GM19043 (cell line): ENCODE data around the gene CCM2.
A peak's percentile ranks its signal among the peaks of the same experiment; 100 is the strongest.
"Not testable (repeated sequence)": the region's sequence is repeated elsewhere in the genome, so short reads cannot be mapped to it uniquely, and the experiment has no call there.

Experiments
- ATAC-seq: cut with Tn5 transposase; IDR thresholded peaks from one replicate; pipeline ENCODE4 v1.9.1; 2021; ENCODE audit warnings: low read depth; ENCODE audit not compliant: unreplicated experiment

Gene CCM2

DNA sequence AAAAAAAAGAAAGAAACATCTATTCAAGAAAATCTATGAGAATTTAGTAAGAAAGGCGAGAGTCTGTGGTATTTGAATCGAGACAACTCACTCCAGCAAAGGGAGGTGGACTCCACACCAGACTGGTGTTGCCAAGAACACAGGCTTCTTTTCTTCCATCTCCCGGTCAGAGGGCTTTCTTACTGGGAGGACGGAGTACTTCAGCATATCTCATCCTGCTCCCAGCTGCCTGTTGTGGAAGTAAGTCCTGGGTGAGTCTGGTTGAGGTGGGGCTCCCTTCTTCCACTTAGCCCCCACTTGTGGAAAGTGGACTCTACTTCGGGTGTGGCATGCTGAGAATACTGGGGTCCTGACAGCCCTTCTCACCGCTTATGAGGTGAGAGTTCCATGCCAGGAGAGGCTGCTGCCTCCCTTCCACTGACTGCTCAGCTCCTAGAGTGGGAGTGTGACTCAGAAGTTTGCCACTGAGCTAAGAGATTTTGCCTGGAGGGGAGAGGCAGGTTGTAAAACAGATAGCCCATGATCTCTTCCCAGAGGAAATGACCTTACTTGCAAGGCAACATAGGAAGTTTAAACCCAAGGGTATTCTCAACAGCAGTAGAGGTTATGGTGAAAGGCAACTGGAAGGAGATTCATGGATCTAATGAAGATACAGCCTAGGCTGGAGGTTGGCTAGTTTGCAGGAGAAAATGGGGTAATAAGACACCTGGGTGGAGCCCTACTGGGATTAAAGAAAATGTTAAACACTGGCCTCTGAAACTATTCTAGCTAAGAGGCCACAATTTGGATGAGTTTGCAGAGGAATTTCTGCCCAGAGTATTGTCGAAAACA, 92.3 kb downstream of the CCM2 start:
- no peak for ATAC-seq

DNA sequence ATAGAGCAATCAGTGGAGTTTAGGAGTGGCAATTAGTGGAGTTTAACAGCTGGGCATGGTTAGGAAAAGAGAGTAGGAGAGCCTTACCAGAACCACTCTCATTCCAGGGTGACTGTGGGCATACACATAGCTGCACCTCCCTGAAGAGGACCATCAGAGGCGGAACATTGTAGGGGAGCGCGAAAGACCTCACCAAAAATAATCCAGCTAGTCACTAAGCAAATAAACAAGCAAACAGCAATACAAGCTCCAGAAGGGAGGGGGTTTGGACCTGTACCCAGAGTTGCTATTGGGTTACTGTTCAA, 92.9 kb downstream of the CCM2 start:
- ATAC-seq: no peak

DNA sequence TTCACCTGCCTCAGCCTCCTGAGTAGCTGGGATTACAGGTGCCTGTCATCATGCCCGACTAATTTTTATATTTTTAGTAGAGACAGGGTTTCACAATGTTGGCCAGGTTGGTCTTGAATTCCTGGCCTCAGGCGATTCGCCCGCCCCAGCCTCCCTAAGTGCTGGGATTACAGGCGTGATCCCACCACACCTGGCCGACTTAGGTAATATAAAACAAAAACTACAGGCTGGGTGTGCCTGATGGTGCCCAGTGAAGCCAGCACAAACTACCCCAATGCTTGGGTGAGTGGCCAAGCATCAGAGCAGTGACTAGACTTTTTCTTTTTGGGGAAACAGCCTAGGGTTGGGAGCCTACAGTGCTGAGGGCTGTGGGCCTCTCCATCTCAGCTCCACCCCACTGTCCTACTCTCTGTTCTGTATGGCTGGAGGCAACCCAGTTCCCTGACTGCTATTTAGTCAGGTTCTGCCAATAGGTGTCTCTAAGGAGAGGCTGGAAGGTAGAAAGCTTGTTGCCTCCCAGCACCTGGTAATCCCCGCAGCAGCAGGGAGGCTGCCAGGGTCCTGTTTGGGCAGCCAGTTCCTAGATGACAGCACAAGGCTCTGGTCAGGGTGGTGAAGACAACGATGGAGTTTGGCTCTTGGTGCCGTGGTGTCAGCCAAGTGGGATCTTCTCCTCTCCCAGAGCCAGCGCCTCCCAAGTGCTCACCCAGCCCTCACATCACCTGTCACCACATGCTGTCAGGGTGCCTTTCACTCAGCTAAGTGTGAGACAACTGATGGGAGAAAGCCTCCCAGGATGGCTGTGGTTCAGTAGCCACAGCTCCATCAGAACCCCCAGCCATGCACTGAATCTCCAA, 99.2 kb downstream of the CCM2 start:
- no peak for ATAC-seq

DNA sequence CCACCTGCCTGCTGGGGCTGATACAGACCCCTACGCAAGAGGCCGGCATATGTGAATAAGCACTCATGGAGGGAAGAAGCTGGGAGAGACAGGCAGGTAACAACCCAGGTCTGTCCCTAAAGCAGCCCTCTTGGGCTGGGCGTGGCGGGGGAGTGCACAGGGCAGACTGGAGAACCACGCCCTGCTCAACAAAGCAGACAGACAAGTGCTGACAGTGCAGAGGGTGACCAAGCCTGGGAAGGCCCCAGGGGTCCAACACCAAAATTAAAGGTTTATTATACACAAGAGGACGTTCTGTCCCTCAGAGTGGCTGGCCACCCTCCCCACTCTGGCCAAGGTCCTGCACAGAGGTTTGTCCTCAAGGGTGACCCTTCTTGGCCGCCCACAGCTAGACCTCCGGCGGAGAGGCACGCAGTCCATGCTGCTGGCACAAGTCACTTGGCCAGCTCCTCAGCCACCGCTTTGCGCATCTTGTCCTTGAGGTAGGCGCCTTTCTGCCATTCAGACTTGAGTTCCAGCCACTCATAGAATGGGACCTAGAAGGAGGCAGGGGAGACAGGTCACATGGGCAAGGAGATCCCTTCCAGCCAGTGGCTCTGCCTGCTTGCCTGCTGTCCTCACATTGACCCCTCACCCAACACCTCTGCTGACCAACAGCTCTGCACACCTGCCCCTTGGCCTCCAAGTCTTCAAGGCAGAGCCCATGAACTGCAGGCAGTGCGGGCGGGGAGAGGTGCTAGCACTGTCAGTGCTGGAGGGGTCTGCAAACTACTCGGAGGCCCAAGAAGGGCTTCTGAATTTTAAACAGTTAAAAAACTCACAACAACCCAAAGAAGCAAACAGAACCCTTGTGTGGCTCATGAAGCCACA, 100.1 kb downstream of the CCM2 start:
- no peak for ATAC-seq

DNA sequence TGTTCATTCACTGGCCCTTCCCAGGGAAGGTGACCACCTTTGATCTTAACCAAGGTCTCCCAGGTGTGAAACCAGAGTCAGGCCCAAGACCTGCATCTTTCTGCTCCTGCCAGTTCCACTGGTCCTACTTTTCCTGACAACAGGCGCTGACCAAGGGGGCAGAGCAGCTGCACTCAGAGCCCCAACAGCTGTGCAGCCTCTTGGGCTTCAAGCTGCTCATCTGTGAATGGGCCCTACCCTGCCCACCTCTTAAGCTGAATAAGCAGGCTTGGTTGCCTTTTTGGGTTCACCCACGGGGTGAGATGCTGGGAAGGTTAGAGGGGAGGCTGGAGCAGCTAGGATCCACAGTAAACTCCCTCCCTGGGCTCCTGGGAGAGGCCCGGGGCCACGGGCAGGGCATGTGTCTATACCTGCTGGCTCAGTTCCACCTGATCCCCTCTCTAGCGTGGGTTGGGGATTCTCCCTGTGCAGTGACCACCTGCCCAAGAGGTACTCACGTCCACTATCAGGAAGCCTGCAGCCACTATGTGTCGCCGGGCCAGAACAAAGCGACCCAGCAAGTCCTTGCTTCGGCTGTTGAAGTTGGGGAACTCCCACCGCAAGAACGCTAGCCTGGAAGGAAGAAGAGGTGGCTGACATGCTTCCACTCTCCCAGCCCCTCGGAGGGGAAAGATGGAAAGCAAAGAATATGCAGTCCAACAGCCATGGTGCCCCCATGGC, 100.9 kb downstream of the CCM2 start:
- no peak for ATAC-seq

DNA sequence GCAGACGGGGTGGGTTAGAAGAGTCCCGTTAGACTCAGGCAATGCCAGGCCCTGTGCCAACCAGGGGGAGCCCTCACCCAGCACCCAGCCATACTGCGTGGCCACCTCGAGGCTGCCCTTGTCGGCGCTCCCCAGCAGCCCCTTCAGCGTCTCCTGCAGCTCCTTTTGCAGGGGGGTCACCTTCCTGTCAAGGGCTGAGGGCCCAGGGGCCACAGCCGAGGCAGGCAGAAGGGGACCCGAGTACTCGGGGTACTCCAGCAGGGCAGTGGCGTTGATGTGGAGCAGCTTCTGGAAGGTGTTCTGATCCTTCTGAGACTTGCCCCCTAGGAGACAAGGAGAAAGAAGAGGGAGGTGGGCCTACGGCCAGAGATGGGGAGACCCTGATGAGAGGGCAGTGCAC, 101.7 kb downstream of the CCM2 start:
- no peak for ATAC-seq

DNA sequence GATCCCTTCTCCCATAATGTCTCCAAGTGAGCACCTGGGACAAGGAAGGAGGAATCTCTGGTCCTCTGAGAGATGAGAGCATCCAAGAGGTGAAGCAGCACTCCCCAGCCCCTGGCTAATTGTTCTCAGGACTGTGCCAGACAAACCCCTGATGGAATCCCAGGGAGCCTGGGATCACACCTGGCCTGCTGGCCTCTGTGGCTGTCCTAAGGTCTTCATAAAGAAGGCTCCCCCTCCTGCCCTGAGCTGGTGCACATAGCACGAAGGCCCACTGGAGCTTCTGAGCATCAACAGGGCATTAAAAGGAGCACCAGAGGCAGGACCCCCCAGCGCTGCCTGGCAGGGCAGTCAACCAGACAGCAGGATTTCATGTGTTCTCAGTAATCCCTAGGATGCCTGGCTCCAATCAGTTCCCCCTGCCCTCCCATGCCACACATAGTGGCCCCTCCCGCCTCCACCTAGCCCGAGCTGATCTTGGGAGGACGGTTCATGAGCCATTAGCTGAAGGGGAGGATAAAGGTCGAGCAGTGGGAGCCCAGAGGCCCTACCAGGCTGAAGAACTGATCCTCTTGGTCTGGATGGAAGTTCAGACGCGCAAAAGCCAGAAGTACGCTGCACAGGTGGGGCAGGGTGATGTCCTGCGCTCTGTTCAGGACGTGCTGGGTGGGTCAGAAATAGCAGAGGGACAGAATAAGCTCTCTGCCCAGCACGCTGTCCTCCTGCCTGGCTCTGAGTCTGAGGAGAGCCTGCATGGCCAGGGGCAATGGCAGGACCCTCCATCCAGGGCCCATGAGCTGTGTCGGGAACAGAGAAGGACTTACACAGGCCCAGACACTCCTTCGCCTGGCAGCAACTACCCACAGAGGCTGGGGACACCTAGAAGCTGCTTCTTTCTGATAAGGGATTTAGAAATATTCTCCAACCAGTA, 103.0 kb downstream of the CCM2 start:
- ATAC-seq: no peak

DNA sequence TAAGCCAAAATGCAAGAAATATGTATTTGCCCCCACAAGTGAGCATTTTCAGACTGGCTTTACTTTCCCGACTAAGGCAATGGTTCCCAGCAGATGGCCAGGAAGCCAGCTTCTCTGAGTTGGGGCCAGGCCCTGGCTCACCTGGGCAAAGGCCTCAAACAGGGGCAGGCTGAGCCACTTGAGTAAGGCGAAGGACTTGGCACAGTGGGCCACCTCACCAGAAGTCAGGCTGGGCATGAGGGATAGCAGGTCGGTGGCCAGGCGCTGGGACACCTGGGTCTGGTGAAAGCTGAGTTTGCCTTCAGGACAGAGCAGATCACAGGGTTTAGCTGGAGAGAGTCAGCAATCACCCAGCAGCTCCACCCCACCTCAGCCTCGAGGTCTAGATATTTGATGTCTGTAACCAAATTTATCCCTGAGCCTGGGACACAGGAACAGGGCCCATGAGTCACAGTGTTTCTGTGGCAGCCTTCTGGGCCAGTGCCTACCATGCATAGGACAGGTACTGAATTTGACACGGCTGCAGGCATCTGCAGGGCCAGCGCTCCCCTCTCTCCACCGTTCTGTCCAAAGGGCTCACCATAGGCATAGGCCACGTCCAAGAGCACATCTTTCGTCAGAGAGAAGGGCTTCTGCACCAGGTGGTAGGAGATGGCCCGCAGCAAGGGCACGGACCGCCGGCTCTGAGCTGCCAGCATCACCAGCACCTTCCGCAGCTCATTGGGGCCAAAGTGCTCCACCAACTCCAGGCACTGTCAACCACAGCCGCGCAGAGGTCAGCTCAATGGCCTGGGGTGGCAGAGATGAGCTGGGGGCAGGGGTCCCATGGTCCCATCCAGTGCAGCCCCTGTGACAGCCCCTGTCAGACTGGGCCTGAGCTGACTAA, 104.2 kb downstream of the CCM2 start:
- ATAC-seq: no peak

DNA sequence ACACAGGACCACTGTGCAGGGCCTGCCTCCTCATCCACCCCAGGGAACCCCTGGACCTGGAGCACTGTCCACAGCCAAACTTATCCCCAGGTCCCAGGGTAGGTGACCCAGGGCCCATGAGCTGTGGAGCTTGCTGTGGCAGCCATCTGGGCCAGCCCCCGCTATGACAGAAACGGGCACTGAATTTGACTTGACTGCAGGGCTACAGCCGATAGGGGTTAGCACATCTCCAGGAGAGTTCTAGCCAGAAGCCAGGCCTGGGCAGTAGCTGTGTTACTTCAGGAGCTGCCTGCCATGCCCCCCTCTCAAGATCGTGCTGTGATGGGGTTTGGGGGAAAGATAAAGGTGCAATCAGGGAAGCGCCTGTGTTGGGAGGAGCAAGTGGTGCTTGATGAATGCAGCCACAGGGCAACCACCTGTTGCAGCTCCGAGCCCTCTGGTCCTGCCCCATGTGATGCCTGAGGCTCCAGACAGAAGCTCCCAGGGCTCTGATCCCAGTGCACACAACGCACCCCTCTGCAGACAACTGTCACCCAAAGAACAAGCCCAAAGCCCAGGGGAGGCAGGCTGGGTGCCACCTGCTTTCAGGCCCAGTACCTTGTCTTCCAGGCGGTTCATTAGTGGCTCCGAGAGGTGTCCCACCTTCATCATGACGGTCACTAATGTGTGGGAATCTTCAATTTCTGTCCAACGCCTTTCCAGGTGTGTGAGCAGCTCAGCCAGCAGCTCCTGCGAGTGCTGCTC, 105.0 kb downstream of the CCM2 start:
- no peak for ATAC-seq

DNA sequence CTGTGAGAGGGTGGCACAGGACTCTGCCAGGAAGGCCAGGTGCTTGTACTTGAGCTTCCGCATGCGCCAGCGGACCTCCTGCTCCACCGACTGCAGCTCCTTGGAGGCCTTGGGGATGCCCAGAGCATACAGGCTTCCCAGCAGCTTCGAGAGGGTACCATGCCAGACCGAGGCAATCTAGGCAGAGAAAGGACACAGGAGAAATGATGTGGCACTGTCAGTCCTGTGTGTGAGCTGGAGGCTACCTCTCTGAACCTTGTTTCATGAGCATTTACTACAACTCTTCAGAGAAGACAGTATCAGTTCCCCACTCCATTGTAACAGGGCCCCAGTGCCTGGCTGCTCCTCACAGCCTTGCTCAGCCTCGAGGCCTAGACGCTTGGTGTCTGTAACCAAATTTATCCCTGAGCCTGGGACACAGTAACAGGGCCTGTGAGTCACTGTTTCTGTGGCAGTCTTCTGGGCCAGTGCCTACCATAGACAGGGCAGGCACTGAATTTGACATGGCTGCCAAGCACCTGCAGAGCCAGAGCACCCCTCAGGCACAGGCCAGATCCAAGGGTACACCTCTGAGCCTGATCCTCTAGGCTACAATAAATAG, 105.7 kb downstream of the CCM2 start:
- no peak for ATAC-seq

DNA sequence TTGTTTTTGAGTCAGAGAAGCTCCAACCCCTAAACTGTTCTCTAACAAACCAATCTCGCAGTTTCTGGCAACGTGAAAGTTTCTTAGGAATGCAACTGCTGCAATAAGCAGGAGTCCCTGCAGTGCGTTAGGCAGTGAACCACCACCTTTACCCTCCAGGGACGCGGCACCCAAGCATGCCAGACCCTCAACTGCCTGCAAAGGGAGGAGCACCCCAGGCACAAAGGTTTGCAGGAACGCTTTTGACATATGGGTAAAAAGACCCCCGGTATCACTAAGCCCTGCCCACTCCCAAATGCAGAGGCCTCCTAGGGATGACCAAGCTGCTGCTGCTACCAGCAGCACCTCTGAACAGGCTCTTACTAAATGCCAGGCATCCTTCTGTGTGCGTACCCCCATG, 106.8 kb downstream of the CCM2 start:
- no peak for ATAC-seq

DNA sequence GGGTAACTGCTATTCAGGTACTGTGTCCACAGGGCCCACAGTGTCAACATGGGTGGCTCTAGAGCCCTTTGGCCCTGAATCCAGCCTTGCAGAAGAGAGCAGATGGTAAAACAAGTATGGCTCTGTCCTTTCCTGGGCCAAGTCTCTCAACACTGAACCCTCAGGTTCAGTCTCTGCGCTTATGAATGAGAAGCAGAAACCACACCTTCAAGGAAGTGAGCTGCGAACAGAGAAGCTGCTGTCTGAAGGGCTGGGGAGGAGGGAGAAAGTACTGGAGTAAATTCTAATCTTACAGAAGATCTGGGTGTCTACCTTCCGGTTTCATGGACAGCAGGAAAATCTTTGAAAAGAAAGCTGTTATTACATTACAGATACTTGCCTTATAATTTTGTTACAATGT, 107.4 kb downstream of the CCM2 start:
- no peak for ATAC-seq

DNA sequence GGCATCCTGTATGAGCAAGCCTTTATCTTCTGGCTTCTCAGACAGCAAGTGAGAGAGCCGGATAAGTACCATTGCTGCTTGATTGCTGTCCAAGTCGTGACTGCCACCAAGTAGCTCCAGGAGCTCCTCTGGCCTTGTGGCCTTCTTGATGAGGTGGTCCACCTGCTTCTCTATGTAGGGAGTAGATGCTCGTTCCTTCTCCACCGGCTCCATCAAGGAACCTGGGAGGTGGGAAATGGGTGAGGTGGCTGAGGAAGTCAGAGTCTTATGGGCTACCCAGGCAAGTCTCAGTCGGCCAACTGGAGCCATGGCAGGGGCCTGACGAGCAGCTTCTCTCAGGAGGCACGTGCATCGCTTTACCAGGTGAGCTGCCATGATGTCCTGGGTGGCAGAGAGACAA, 108.9 kb downstream of the CCM2 start:
- no peak for ATAC-seq

DNA sequence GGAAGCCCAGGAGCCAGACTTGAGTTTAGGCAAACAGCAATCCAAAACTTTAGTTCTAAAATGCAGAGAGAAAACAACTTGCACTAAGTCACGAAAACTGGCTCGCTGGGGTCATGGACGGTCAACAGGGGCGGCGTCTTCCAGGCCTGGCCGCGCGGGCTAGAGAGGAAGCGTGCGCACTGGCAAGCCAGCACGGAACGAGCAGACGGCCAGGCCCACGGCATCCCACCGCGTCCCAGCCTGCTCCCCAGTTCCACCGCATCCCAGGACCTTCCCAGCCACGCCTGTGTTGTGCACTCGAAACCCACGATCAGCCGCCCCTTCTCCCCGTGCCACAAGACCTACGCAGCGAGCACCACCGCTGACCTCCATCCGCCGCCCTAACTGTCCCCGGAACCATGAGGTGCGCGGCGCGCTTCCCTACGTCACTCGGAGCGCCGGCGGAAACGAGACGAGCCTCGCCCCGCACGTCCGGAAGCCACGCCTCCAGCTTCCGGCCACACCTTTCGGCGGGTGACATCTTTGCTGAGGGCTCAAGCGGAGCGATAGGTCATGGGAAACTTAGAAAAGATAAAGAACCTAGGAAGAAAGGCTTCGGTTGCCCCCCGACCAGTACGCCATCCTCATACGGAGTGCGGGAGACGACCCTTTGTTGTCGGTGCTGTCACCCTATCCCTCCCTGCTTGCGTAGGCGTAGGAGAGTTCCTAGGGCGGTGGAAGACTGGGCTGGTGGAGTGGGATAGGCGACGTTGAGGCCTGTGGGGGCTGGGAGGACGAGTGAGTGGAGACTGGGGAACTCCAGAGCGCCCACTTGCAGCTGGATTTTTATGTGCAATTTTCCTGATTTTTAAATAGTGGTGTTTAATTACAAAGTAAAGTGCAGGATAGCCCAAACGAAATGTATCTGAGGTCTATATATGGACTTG, 111.6 kb downstream of the CCM2 start, which contains the start of gene TBRG4:
TSS of gene TBRG4 (minus strand) at position 400 of the 926 bp plus-strand sequence. CDS start 2,460 bp downstream, outside the sequence.
- peak; percentile 95 for ATAC-seq

DNA sequence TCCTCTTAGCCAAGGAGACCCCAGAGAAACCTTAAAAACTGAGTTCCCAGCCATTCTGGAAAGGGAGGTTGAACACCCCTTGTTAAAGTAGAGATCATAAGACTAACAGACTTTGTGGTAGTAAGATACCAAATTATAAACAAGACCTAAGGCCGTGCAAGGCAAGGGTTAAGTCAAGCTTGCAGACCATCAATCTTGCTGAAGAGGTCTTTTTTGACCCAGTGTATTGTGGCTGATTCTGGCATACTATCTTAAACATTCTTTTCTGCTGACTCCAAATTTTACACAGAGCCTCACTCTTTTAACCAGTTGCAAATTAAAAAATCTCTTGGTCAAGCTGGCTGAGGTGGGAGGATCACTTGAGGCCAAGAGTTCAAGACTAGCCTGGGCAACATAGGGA, 112.6 kb downstream of the CCM2 start:
- ATAC-seq: no peak

DNA sequence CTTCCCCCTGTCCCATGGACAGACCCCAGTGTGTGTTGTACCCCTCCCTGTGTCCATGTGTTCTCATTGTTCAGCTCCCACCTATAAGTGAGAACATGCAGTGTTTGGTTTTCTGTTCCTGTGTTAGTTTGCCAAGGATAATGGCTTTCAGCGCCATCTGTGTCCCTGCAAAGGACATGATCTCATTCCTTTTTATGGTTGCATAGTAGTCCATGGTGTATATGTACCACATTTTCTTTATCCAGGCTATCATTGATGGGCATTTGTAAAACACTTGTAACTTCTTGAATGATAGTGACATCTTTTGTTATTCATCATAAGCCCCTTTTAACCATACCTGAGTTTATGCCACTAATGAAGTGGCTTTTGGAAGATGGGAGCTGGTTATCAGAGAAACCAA, 114.3 kb downstream of the CCM2 start:
- ATAC-seq: not testable (repeated sequence)
